A673 (cell line): ENCODE data around the gene PRM3.

Experiments
- EZH2 ChIP-seq: fragments of 200-600 bp; sonication (generic); IDR thresholded peaks from 2 replicates; pipeline ENCODE4 v1.6.1; 2017; ENCODE audit warnings: borderline replicate concordance, low read depth, mild to moderate bottlenecking, mixed read lengths, antibody characterized with exemption, low read length; ENCODE audit not compliant: poor library complexity, severe bottlenecking
- TF ChIP-seq, protein P1 (sequence below): fragments of 300-800, 200-600 bp; sonication (generic); conservative IDR thresholded peaks from 2 replicates; pipeline ENCODE4 v1.5.1; 2017; ENCODE audit warnings: low read depth, mild to moderate bottlenecking, antibody characterized with exemption, low read length, moderate library complexity, mixed read lengths

DNA sequence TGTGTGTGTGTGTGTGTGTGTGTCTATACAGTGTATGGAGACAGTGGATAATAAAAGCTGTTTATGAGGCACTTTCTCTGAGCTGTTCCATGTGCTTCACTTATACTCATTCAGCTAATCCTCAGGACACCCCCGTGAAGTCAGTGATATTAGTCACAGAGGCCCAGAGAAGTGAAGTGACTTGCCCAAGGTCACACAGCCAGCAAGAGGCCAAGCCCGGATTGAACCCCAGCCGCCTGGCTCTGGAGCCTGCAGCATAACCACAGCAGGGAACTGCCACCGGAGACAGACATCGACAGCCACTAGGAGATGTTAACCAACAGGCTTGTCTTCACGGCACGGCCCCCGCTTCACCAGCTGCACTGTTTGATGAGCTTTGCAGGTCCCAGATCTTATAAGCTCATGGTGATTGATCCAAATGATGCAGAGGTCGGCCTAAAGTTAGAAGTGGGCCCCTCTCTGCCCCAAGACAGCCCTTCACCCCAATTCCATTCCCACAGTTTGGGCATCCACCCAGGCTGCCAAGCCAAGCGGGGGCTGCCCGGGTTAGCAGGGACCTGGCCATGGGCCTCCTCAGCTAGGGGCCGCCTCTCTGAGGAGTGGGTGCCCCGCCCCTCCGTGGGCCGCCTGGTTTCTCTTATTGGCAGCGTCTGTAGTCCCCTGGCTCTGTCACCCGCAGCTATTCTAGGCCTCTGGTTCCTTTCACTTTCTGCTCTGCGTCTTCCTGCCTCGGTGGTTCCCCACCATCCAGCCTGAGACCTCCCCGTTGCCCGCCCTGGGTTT, 48.3 kb downstream of the PRM3 start:
- TF ChIP-seq, protein P1, sequence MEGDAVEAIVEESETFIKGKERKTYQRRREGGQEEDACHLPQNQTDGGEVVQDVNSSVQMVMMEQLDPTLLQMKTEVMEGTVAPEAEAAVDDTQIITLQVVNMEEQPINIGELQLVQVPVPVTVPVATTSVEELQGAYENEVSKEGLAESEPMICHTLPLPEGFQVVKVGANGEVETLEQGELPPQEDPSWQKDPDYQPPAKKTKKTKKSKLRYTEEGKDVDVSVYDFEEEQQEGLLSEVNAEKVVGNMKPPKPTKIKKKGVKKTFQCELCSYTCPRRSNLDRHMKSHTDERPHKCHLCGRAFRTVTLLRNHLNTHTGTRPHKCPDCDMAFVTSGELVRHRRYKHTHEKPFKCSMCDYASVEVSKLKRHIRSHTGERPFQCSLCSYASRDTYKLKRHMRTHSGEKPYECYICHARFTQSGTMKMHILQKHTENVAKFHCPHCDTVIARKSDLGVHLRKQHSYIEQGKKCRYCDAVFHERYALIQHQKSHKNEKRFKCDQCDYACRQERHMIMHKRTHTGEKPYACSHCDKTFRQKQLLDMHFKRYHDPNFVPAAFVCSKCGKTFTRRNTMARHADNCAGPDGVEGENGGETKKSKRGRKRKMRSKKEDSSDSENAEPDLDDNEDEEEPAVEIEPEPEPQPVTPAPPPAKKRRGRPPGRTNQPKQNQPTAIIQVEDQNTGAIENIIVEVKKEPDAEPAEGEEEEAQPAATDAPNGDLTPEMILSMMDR = no peak
- no peak for TF ChIP-seq EZH2
